HL-60 (cell line): ENCODE results near the gene DCTPP1.

Source experiments
- CTCF ChIP-seq: IDR thresholded peaks from one replicate; pipeline ENCODE4 v1.5.1; 2011; ENCODE audit warnings: low read length, control low read depth, inconsistent platforms; ENCODE audit not compliant: insufficient read depth
- POLR2AphosphoS5 ChIP-seq: IDR thresholded peaks from 2 replicates; pipeline ENCODE4 v1.6.1; 2012; ENCODE audit warnings: low read depth
- REST ChIP-seq: IDR thresholded peaks from 2 replicates; pipeline ENCODE4 v1.6.1; 2012; ENCODE audit warnings: low read depth; ENCODE audit not compliant: insufficient replicate concordance
- SPI1 ChIP-seq: IDR thresholded peaks from 2 replicates; pipeline ENCODE4 v1.6.1; 2012; ENCODE audit warnings: low read depth, mild to moderate bottlenecking, borderline replicate concordance

- no peak for TF ChIP-seq CTCF
- TF ChIP-seq REST, result no peak
- no peak for TF ChIP-seq POLR2AphosphoS5
- no peak for TF ChIP-seq SPI1
These were observed 49.0 kb downstream of the DCTPP1 start for GRCh38 chr16:30380803-30381208.
